ENCODE measurements around the gene SEC63.
"Not testable (repeated sequence)": the region's sequence is repeated elsewhere in the genome, so short reads cannot be mapped to it uniquely, and the experiment has no call there.

Gene SEC63

GRCh38 chr6:107926697-107927544 lies 31.1 kb downstream of the SEC63 start:
- DNase-seq = not testable (repeated sequence)

- DNase-seq = no peak
Observed at GRCh38 chr6:107917451-107918375, 40.3 kb downstream of the SEC63 start.

GRCh38 chr6:107916961-107917360 lies 41.0 kb downstream of the SEC63 start:
- DNase-seq = not testable (repeated sequence)

GRCh38 chr6:107911692-107912091 lies 46.3 kb downstream of the SEC63 start:
- DNase-seq = no peak

- DNase-seq = no peak
Observed at GRCh38 chr6:107894809-107895396, 63.1 kb downstream of the SEC63 start.

- not testable (repeated sequence) for DNase-seq
Observed at GRCh38 chr6:107890431-107890830, 67.6 kb downstream of the SEC63 start.

- not testable (repeated sequence) for DNase-seq
Observed at GRCh38 chr6:107885950-107886349, 72.1 kb downstream of the SEC63 start.

- DNase-seq = no peak
Observed at GRCh38 chr6:107879941-107880340, 78.1 kb downstream of the SEC63 start.

GRCh38 chr6:107877968-107878367 lies 80.0 kb downstream of the SEC63 start:
- no peak for DNase-seq

- no peak for DNase-seq
Observed at GRCh38 chr6:107871976-107872375, 86.0 kb downstream of the SEC63 start.

- DNase-seq = not testable (repeated sequence)
Observed at GRCh38 chr6:107871512-107871911, 86.5 kb downstream of the SEC63 start.

GRCh38 chr6:107871016-107871415 lies 87.0 kb downstream of the SEC63 start:
- DNase-seq = no peak

- no peak for DNase-seq
Observed at GRCh38 chr6:107870381-107870780, 87.6 kb downstream of the SEC63 start.

GRCh38 chr6:107869871-107870270 lies 88.1 kb downstream of the SEC63 start:
- DNase-seq = no peak

- no peak for DNase-seq
Observed at GRCh38 chr6:107868867-107869611, 89.0 kb downstream of the SEC63 start.

GRCh38 chr6:107867302-107867615 lies 90.7 kb downstream of the SEC63 start:
- DNase-seq = no peak

- no peak for DNase-seq
Observed at GRCh38 chr6:107866606-107867301, 91.3 kb downstream of the SEC63 start.

GRCh38 chr6:107864226-107865127 lies 93.5 kb downstream of the SEC63 start:
- no peak for DNase-seq

GRCh38 chr6:107862383-107862782 lies 95.6 kb downstream of the SEC63 start:
- DNase-seq = no peak

GRCh38 chr6:107860963-107861362 lies 97.0 kb downstream of the SEC63 start:
- DNase-seq = not testable (repeated sequence)

- not testable (repeated sequence) for DNase-seq
Observed at GRCh38 chr6:107860144-107860543, 97.9 kb downstream of the SEC63 start.
